Activated T-cell treated with anti-CD3 and anti-CD28 coated beads, Interleukin-2, amount 50 U/mL, for 48 hours (primary cell): ENCODE measurements around the gene MSRB3.
"Not testable (repeated sequence)": the region's sequence is repeated elsewhere in the genome, so short reads cannot be mapped to it uniquely, and the experiment has no call there.

Experiments
- DNase-seq, 2 experiments: peaks; one replicate each; pipeline ENCODE4 v3.0.0-alpha.2; 2020

MSRB3 gene

DNA sequence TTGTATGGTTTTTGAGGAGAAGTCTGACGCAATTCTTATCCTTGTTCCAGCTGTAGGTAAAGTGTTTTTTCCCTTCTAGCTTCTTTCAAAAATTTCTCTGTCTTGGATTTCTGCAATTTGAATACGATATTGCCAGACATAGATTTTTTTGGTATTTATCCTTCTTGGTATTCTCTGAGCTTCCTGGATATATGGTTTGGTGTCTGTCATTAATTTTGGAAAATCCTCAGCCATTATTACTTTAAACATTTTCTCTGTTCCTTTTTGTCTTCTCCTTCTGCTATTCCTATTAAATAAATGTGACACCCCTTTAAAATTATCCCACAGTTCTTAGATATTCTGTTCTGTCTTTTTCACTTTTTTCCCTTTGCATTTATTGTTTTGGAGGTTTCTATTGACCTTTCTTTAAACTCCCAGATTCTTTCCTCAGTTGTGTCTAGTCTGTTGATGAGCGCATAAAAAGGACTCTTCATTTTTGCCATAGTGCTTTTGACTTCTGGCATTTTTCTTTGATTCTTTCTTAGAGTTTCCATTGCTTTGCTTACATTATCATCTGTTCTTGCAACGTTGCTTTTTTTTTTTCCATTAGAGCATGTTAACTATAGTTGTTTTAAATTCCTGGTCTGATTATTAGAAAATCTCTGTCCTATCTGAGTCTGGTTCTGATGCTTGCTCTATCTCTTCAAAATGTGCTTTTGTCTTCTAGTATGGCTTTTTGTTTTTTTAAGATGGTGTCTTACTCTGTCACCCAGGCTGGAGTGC, 129.1 kb downstream of the MSRB3 start:
- DNase-seq, result no peak

DNA sequence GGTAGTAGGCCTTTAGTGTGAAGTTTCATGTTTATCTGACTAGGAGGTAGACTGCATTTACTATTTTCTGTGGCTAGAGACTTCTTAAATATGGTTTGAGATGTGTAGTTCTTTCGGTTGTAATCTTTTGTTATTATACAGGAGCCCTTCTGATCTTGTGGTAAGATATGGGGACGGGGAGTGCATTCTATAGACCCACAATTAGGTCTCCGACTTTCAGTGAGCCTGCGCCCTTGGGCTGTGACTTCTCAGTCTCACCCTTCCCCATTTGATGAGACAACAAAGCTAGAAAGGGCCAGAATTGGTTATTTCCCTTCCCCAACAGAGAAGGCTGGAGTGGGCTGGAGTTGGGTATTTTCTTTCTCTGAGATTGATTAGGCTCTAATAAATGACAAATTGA, 130.0 kb downstream of the MSRB3 start:
- DNase-seq, result no peak

DNA sequence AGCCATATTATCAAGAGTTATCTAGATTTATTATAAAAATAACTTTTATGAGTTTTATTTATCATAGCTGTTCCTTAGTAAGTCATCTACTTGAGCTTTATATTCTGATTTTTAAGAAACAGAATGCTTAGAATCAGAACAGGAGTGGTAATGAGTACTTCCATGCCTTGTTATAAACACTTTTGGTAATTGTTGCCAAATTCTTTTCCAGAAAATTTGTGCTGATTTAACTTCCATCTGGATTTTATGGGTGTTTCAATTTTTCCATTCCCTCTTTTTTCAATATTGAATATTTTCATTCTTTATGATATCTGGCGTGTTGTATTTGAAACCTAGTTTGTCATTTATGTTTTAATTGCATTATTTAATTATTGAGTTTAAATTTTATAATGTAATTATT, 131.2 kb downstream of the MSRB3 start:
- no peak for DNase-seq

DNA sequence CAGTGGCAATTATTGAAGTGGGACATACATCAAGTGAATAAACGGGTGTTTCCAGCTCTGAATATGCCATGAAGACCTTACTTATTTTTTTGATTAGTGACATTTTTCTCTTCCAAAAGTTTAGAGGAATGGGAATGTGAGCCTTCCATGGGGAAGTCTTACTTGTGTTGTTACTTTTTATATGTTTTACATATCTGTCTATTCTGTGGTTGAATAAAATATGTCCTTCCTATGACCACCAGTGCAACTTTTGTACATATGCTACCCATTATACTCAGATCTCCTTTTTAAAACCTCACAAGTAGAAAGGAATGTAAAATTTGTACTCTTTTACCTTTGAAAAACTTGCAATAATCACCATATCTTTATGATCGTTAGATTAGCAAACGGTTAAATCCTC, 132.7 kb downstream of the MSRB3 start:
- no peak for DNase-seq

DNA sequence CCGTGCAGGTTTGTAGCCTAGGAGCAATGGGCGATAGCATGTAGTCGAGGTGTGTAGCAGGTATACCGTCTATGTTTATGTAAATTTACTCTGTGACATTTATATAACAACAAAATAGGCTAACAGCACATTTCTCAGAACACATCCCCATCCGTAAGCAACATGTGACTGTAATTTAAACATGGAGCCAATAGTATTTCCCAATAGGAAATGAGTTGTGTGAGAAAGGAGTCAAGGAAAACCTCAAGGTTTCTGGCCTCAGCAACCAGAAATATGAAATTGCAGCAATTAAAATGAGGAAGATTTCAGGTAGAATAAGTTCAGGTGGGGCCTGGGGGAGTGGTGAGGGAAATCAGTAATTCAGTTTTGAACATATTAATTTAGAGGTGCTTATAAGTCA, 136.0 kb downstream of the MSRB3 start:
- no peak for DNase-seq

DNA sequence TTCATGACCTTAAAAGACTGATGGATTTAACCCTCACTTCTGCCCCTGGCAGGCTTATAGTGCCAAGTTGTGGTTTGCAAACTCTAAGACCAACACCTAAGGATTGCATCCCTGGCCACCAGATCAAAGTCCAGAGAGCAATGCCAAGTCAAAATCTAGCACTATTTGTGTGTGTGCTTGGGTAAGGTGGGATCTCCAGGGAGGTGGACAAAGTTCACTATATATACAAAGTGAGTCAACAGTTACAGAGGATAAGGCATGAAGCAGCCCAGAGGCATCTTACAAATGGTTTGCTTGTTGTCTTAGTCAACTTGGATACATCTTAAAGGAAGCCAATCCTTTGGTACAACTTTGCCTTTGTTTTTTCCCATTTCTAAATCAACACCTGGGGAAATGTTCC, 137.3 kb downstream of the MSRB3 start:
- no peak for DNase-seq

DNA sequence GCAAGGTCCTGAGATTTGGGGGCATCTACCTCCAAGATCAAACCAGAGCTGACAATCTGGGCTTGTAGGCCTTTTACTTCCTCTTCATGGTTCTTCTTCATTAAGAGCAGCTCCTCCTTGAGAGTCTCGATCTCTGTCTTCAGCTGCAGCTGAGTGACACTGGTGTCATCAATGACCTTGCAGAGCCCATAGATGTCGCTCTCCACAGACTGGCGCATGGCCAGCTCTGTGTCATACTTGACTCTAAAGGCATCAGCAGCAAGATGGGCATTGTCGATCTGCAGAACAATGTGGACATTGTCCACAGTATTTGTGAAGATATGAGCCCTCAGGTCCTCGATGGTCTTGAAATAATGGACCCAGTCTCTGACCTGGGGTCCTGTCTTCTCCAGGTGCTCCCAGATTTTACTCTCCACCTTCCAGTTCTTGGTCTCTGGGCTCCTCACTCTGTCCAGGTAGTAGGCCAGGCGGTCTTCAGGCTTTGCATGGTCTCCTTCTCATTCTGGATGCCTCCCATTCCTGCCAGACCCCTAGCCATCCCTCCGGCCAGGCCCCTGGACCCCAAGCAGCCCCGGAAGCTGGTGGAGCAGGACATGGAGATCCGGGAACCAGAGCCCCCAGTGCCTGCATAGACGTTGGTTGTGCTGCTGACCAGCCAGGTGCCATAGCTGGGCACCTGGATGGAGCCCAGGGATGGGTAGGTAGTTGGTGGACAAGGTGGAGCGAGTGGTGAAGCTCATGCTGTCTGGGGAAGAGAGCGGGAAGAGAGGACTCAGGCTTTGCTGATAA, 141.0 kb downstream of the MSRB3 start:
- no peak for DNase-seq

DNA sequence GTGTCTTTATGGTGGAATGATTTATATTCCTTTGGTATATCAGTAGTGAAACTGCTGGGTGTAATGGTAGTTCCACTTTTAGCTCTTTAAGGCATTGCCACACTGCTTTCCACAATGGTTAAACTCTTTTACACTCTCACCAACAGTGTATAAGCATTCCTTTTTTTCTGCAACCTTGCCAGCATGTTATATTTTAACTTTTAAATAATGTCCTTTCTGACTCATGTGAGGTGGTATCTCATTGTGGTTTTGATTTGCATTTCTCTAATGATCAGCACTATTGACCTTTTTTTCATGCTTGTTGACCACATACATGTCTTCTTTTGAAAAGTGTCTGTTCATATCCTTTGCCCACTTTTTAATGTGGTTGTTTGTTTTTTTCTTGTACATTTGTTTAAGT, 142.5 kb downstream of the MSRB3 start:
- DNase-seq, result no peak

DNA sequence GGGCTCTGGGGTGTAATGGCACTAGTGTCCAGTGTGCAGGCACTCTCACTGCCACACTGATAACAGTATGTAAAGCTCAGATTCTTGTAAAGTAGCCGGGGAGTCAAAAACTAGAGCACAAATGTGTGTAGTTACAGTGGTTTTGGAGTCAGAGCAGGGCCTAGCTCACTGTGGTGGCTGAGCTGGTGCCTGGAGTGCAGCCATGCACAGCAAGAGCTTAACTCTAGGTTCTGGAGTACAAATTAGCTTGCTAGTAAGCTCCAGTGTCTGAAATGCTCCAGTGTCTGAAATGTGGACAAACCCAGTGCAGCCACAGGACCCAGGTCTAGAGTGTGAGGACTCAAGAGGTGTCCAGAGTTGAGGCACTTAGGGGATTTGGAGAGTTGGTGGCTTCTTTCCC, 149.2 kb downstream of the MSRB3 start:
- DNase-seq, result no peak

DNA sequence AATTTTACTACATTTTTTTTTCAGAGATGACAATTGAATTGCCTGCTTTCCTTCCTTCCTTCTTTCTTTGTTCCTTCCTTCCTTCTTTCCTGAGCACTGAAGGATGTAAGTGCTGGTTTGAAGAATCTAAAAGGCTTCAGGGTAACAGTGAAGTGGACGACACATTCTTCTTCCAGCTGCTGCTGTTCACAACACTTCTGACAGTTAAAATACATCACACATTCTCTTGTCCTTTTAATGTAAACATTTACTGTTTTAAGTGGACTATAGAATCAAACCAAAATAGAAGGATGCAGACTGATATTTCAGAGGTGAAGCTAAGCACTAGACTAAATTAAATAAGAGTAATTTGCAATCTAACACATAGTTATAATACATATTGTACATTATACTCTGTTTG, 151.5 kb downstream of the MSRB3 start:
- DNase-seq, result no peak

DNA sequence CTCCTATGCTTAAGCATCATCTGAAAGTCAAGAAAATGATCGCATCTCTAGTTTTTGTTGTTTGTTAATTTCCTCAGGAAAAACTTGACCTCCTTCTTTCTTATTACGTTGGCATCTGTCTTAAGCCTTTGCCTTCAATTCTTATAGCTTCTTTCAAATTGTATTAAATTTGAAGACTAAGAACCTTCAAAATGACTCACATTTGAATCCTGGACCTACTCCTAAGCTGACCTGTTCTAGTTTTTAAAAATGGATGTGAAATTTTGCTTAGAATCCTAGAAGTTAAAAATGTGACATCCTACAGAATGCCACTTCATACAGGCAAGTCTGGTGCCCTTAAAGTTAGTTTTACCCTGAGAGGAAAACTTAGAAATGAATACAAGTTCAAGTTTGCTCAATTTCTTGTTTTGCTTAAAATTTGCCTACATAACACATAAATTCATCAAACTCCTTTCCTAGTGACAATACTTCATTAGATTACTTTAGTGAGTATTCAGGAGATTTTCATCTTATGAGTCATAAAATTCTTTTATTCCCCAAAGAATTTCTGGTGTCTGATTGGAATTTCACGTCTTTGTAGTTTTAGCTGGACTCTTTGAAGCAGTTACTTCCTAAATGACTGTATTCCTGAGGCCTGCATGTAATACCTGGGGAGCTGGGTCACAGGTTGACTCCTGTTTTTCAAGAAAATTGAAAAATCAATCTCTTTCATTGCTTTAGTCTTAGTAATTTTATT, 152.3 kb downstream of the MSRB3 start:
- no peak for DNase-seq

DNA sequence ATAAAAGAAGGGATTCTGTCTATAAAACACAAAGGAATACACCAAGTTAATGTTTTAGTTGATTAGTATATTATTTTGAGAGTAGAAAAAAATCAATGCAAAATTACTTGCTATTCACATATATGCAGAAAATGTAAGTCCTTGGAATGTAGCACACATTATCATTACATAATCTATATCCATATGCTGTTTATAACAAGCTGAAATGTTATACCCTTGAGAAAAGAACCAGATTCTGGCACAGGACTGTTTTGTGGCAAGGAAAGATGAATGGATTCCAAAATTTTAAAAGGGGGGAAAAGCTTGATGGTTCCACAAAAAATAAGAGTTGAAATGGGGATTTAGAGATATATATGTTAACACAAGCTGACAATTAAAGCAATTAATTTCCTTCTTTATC, 153.6 kb downstream of the MSRB3 start:
- no peak for DNase-seq

DNA sequence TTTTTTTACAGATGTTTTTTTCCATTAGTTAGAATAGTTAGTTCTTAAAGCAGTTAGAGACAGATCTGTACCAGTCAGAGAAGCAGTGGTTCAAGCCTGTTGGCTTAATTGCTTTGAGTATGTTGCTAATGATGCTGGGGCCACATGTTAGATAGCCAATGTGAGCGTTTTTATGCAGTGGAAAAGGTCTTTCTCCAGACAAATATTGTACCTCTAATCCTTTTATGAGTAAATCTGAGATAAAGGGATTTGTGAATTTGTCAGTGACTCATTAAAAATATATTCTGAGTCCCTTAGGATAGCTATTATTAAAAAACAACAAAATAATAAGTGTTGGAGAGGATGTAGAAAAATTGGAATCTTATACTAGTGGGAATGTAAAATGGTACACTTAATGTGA, 154.2 kb downstream of the MSRB3 start:
- DNase-seq, result no peak

DNA sequence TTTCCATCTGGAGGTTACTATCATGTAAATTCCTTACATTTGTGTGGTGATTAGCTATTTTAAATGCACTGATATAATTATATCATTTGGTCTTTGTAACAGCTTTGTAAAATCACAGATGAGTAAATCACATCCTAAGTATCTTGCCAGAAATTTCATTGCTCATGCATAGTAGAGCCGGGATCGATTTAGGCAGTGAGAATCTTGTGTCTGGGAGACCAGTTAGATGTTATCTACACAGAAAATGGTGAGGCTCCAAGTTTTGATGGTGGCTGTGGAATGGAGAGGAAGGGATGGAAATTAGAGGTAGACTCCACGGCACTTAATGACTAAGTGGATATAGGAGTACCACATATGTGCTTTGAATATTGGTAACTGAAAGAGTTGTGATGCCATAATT, 156.3 kb downstream of the MSRB3 start:
- DNase-seq, result no peak

DNA sequence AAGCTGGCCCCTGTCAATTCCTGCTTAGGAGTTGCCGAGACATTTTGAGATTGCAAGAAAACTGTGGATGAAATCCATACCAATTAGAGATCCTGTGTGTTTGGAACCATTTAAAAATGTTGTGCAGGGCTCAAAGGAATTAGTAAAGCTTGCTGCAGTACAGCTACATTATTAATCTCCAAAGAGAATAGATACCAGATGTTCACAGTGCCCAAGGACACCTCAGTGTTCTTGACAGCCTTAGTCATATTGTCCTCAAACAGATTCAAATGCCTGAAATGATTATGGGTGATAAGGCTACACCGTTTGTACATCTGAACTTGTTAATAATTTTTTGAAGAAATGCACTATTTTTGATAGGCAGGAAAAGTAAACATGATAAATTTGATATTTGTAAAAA, 164.6 kb downstream of the MSRB3 start:
- no peak for DNase-seq

DNA sequence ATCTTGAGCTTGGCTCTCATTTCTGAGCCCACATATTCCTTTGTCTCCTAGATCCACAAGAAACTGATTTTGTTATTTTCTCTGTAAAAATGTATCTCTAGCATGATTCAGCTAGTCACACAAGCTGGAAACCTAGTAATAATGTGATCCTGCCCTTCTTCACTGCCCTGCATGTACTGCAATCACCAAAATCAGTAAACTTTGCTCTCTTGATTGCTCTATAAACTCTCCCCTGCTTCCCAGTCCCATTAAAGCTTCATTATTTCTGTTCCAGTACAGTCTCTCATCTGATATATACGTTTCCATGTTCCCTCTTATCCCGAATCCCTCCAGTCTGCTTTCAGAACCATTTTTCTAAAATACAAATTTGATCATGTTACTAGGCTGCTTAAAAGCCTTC, 166.5 kb downstream of the MSRB3 start:
- no peak for DNase-seq

DNA sequence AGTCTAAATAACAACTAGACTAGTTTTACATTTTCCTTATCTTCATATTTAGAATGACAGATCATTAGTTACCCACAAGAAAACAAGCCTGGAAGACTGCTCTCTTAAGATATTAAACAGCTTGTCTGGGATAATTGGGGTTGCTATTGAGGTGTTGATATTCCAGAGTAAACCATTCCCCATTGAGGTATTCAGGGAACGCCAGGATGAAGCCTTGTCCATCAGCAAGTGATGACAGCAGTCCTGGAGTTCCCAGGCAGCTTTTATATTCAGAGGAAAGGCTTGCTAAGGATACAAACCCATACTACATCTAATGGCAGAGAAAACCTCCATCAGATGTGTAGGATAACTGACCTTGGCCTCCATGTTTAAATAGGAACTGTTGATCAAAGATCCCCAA, 168.4 kb downstream of the MSRB3 start:
- no peak for DNase-seq

DNA sequence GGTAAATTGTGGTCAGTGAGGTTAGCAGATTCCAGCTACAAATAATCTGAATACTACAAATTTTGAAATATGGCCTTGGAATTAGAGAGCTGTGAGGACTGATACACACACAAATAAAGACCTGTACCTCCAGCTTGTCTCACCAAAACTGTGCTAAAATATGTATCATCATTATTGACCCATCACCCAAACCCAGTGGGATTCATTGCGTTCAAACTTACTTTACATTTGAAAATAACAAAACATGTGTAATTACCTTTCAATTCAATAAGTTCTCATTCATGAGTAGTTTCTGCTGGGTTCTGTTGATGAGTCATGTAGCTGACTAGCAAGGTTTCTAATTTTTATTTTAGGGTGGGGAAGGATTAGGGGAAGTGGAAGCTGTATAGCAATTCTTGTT, 170.9 kb downstream of the MSRB3 start:
- no peak for DNase-seq

DNA sequence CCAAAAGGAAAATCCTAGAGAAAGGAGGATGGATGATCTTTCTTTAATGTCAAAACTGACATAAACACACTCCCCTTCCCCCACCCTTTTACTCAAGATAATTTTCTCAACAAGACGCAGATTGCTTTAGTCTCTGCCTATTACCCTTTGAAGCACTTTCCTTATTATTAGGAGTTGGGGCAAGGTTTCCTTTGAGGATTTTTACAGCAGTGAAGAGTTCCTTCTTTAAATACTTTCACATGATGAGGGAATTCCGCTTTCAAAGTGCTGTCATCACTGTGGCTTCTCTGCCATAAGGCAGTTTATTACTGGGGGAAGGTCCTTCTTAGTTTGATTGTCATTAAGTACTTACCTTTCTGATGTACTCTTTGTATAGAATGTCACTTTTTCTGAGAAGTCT, 172.1 kb downstream of the MSRB3 start:
- no peak for DNase-seq

DNA sequence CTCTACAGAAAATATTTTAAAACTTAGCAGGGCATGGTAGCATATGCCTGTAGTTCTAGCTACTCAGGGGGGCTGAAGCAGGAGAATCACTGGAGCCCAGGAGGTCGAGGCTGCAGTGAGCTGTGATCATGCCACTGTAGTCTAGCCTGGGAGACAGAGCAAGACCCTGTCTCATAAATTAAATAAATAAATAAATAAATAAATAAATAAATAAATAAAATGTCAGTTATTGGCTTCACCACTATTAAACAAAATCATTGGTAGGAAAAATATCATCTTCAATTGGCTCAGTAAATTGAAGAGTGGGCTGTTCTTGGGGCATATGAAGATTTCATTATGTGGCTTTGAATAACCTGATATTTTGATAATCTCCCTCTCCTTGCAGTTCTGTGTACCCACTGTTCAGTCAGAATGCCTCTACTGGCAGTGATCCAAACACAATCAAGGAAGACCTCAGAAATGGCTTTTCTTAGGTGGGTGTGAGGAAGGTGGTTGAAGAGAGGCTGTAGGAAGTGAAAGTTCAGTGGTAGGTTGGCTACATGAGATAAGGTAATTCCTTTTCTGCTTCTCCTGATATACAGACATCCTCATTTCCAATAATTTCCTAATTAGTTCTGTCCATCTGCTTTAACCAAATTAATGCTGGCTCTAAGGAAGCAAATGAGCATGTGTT, 175.8 kb downstream of the MSRB3 start:
- DNase-seq, result no peak

DNA sequence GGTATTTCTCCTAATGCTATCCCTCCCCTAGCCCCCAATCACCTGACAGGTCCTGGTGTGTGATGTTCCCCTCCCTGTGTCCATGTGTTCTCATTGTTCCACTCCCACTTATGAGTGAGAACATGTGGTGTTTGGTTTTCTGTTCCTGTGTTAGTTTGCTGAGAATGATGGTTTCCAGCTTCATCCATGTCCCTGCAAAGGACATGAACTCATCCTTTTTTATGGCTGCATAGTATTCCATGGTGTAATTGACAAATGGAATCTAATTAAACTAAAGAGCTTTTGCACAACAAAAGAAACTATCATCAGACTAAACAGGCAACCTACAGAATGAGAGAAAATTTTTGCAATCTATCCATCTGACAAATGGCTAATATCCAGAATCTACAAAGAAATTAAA, 178.9 kb downstream of the MSRB3 start:
- DNase-seq, result not testable (repeated sequence)

DNA sequence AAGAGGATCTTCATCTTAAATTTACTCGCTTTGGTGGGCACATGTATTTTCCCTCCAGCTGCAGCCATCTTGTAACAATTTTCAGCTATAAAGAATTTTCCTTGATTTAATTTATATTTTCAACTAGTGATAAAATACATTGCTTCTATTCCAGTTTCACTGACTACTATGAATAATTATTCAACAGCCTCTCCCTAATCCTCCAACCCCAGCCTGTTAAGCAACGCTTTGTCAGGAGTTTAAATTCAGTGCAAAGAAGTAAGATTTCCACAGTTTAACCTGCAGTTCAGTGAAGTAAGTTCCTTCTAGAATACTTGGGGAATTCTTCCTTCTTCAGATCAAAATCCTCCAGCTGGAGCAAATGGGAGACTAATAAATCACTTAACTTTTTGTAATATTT, 180.2 kb downstream of the MSRB3 start:
- no peak for DNase-seq

DNA sequence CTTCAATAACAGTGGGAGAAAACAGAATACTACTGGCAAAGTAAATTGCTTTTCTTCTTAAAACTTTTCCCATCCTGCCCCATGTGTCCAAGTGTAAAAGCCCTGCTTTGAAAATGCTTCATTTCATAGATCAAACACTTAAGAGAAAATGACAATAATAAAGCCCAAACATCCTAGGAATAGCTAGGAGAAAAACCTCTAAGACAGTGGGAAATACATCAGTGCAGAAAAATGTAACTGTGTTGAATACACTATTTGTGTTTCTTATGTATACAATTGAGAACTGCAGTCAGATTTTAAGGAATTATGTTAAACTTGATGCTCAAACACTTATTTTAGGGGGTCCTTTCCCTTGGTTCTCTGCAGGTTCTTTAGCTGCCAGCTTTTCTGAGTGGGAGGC, 181.1 kb downstream of the MSRB3 start:
- DNase-seq, result no peak
